ENCODE results near the gene TBK1. TPM values are rescaled to one million over a fixed set of nuclear protein-coding genes. Genes with fewer than 3 reads are reported as not detected.
A peak's percentile ranks its signal among the peaks of the same experiment; 100 is the strongest.

The TBK1 gene
- total and polyA plus RNA-seq, 2 of the 13 experiments (the other 11 are each of a cell fraction or from before 2014, with no cell fraction given), result 10.3 to 25.2 TPM

- no peak for TF ChIP-seq KDM1A (CRISPR knock-in tag; IDR thresholded peaks at IDR 0.05)
- TF ChIP-seq JUND (CRISPR knock-in tag; IDR thresholded peaks at IDR 0.05), result no peak; the same call in 1 of the 2 replicates
- TF ChIP-seq DDIT3 (CRISPR knock-in tag; IDR thresholded peaks at IDR 0.05), result no peak
- TF ChIP-seq DPF2 (CRISPR knock-in tag; IDR thresholded peaks at IDR 0.05; ENCODE audit: borderline replicate concordance, low read depth), result no peak
- no peak for TF ChIP-seq ZC3H4 (CRISPR knock-in tag; IDR thresholded peaks at IDR 0.05; ENCODE audit: borderline replicate concordance)
- TF ChIP-seq ZNF772 (CRISPR knock-in tag; IDR thresholded peaks at IDR 0.05), result no peak
- TF ChIP-seq HOXA5 (CRISPR knock-in tag; IDR thresholded peaks at IDR 0.05), result no peak
- TF ChIP-seq SNAPC5 (CRISPR knock-in tag; IDR thresholded peaks at IDR 0.05; ENCODE audit: borderline replicate concordance), result no peak
- no peak for TF ChIP-seq ZBTB33 (CRISPR knock-in tag; IDR thresholded peaks at IDR 0.05)
- TF ChIP-seq SRY (CRISPR knock-in tag; IDR thresholded peaks at IDR 0.05), result peak; percentile 16; the same call in 1 of the 2 replicates
- TF ChIP-seq NFYC (CRISPR knock-in tag; IDR thresholded peaks at IDR 0.05), result no peak
- no peak for TF ChIP-seq ZNF83 (CRISPR knock-in tag; IDR thresholded peaks at IDR 0.05; ENCODE audit: borderline replicate concordance)
- TF ChIP-seq ZNF441 (CRISPR knock-in tag; IDR thresholded peaks at IDR 0.05; ENCODE audit: borderline replicate concordance), result no peak
- TF ChIP-seq MTF2 (CRISPR knock-in tag; IDR thresholded peaks at IDR 0.05; ENCODE audit: borderline replicate concordance), result no peak
- TF ChIP-seq PHF20 (CRISPR knock-in tag; IDR thresholded peaks at IDR 0.05), result peak; percentile 86
- TF ChIP-seq ZNF780A (CRISPR knock-in tag; IDR thresholded peaks at IDR 0.05), result no peak; the same call in 1 of the 2 replicates
- TF ChIP-seq SMAD9 (CRISPR knock-in tag; IDR thresholded peaks at IDR 0.05), result no peak
- no peak for TF ChIP-seq GTF3A (CRISPR knock-in tag; conservative IDR thresholded peaks at IDR 0.05)
- TF ChIP-seq KAT8 (CRISPR knock-in tag; IDR thresholded peaks at IDR 0.05), result peak; percentile 67
- TF ChIP-seq TAF15 (IDR thresholded peaks at IDR 0.05; ENCODE audit: low read depth, low read length, poor library complexity, severe bottlenecking), result peak; percentile 16
- TF ChIP-seq FOXO4 (CRISPR knock-in tag; conservative IDR thresholded peaks at IDR 0.05), result no peak
- no peak for TF ChIP-seq RFX1 (IDR thresholded peaks at IDR 0.05)
- TF ChIP-seq ZNF232 (CRISPR knock-in tag; IDR thresholded peaks at IDR 0.05; ENCODE audit: borderline replicate concordance), result no peak
- peak; percentile 34; the same call in 1 of the 2 replicates for TF ChIP-seq SOX5 (CRISPR knock-in tag; IDR thresholded peaks at IDR 0.05; ENCODE audit: borderline replicate concordance)
- TF ChIP-seq HOMEZ (CRISPR knock-in tag; IDR thresholded peaks at IDR 0.05; ENCODE audit: low read depth), result 0 out of 2 replicates have a peak, but pooled peaks have one; percentile 19
- peak; percentile 19 for TF ChIP-seq TEAD3 (CRISPR knock-in tag; optimal IDR thresholded peaks at IDR 0.05; ENCODE audit: borderline replicate concordance)
These were observed 48.0 kb upstream of the TBK1 start, which contains the start of gene XPOT (continued) for GRCh38 chr12:64403707-64404469.
